Gastrocnemius medialis (tissue), 4 donors: ENCODE measurements around the gene MAST4.

Source experiments
- CTCF ChIP-seq, 5 experiments: fragments of 450-650 bp in 3 of 5; fragments of 200-600 bp in 2 of 5; sonication (generic) in 2 of 5; IDR thresholded peaks in 4 of 5; conservative IDR thresholded peaks in 1 of 5; 1 replicate in 4 of 5; 2 replicates in 1 of 5; pipeline ENCODE4 v1.5.1; 2016 to 2019; ENCODE audit warnings: antibody characterized with exemption in 5 of 5, mild to moderate bottlenecking in 3 of 5, moderate library complexity in 3 of 5
- POLR2A ChIP-seq, 2 donors: fragments of 450-650 bp; IDR thresholded peaks; one replicate each; pipeline ENCODE4 v1.6.1; 2017; ENCODE audit warnings: antibody characterized with exemption in 2 of 2, mild to moderate bottlenecking in 2 of 2, moderate library complexity in 2 of 2

- TF ChIP-seq CTCF (IDR thresholded peaks at IDR 0.05 in 4 of 5, conservative IDR thresholded peaks at IDR 0.05 in 1 of 5), result peak in 1 of 5 experiments; percentile 16
- TF ChIP-seq POLR2A (IDR thresholded peaks at IDR 0.05), result no peak
Measured at GRCh38 chr5:66742083-66742895, 146.1 kb downstream of the MAST4 start.
